Ovary (tissue), 3 donors: ENCODE measurements around the gene TNKS1BP1.

Experiments used
- EP300 ChIP-seq: sonication (generic); formaldehyde crosslinking; IDR thresholded peaks from one replicate; pipeline ENCODE4 v1.6.1; 2017; ENCODE audit warnings: antibody characterized with exemption
- POLR2A ChIP-seq: fragments of 450-650 bp; IDR thresholded peaks from one replicate; pipeline ENCODE4 v1.6.1; 2017; ENCODE audit warnings: antibody characterized with exemption, mild to moderate bottlenecking, moderate library complexity
- TF ChIP-seq, protein P1 (sequence below), 3 donors: fragments of 450-650 bp in 2 of 3; fragments of 200-600 bp in 1 of 3; IDR thresholded peaks; one replicate each; pipeline versions ENCODE4 v1.5.1 to v1.8.0; 2016 to 2022; ENCODE audit warnings: antibody characterized with exemption in 3 of 3, mild to moderate bottlenecking in 1 of 3
- donor health status: DM: no; HTN: no; CAD: no.

GRCh38 chr11:57353446-57353845, 28.7 kb upstream of the TNKS1BP1 start:
- TF ChIP-seq, protein P1, sequence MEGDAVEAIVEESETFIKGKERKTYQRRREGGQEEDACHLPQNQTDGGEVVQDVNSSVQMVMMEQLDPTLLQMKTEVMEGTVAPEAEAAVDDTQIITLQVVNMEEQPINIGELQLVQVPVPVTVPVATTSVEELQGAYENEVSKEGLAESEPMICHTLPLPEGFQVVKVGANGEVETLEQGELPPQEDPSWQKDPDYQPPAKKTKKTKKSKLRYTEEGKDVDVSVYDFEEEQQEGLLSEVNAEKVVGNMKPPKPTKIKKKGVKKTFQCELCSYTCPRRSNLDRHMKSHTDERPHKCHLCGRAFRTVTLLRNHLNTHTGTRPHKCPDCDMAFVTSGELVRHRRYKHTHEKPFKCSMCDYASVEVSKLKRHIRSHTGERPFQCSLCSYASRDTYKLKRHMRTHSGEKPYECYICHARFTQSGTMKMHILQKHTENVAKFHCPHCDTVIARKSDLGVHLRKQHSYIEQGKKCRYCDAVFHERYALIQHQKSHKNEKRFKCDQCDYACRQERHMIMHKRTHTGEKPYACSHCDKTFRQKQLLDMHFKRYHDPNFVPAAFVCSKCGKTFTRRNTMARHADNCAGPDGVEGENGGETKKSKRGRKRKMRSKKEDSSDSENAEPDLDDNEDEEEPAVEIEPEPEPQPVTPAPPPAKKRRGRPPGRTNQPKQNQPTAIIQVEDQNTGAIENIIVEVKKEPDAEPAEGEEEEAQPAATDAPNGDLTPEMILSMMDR (IDR thresholded peaks at IDR 0.05), result no peak
- TF ChIP-seq EP300 (no peak), POLR2A (no peak)
